Measurements from ENCODE around the gene NPAS4. TPM values are rescaled to one million over a fixed set of nuclear protein-coding genes. Genes with fewer than 3 reads are reported as not detected.

The NPAS4 gene
- total RNA-seq, 4 donors from 2014 or later: 0.27 to 2.6 (median 0.93) TPM; not detected in 1

GRCh38 chr11:66471142-66471541 lies 50.3 kb downstream of the NPAS4 start:
- ATAC-seq: no peak
- TF ChIP-seq POLR2A (IDR thresholded peaks at IDR 0.05): no peak
- TF ChIP-seq, protein P1, sequence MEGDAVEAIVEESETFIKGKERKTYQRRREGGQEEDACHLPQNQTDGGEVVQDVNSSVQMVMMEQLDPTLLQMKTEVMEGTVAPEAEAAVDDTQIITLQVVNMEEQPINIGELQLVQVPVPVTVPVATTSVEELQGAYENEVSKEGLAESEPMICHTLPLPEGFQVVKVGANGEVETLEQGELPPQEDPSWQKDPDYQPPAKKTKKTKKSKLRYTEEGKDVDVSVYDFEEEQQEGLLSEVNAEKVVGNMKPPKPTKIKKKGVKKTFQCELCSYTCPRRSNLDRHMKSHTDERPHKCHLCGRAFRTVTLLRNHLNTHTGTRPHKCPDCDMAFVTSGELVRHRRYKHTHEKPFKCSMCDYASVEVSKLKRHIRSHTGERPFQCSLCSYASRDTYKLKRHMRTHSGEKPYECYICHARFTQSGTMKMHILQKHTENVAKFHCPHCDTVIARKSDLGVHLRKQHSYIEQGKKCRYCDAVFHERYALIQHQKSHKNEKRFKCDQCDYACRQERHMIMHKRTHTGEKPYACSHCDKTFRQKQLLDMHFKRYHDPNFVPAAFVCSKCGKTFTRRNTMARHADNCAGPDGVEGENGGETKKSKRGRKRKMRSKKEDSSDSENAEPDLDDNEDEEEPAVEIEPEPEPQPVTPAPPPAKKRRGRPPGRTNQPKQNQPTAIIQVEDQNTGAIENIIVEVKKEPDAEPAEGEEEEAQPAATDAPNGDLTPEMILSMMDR (IDR thresholded peaks at IDR 0.05): no peak
- TF ChIP-seq POLR2AphosphoS5 (IDR thresholded peaks at IDR 0.05): no peak
- no peak for TF ChIP-seq EP300 (IDR thresholded peaks at IDR 0.05)
- 92% methylated on average over 4 of the region's 16 CpGs; no CpG with 5 or more reads in 1 of the 2 donors for WGBS, 2 donors (ENCODE audit: low coverage in 1 of 2)
- Histone ChIP-seq H3K36me3 (peaks cover 0 to 72% of the 10 kb centered on the region in 2 donors), H3K9me3 (no peaks in the 10 kb centered on the region), H3K4me1 (peaks cover 0 to 22% (median 11%) of the 10 kb centered on the region in 3 donors), H3K27ac (no peak overlapping the region), H3K4me3 (no peak overlapping the region), H3K27me3 (no peaks in the 10 kb centered on the region)

DNA sequence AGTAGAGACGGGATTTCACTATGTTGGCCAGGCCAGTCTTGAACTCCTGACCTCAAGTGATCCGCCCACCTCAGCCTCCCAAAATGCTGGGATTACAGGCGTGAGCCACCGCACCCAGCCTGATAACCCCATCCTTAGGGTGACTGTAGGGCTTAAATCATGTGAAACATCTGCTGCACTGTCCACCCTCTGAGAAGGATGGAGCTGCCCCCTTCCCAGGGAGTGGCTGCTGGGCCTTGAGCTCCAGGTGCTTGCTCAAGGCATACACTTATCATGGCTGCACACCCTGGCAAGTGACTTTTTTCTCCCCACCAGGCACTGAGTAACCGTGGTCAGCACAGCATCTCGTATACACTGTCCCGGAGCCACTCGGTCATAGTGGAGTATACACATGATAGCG lies 51.2 kb downstream of the NPAS4 start:
- H3K4me1 ChIP-seq: peaks cover 0 to 19% (median 10%) of the 10 kb centered on the region in 3 donors
- no peak overlapping the region for H3K4me3 ChIP-seq
- TF ChIP-seq POLR2AphosphoS5 (IDR thresholded peaks at IDR 0.05): no peak
- TF ChIP-seq POLR2A (IDR thresholded peaks at IDR 0.05): no peak
- ATAC-seq: no peak
- H3K9me3 ChIP-seq: no peaks in the 10 kb centered on the region
- no peak overlapping the region for H3K27ac ChIP-seq
- H3K36me3 ChIP-seq: peaks cover 0 to 76% of the 10 kb centered on the region in 2 donors
- H3K27me3 ChIP-seq: no peaks in the 10 kb centered on the region
- WGBS, 2 donors (ENCODE audit: low coverage in 1 of 2): 60 to 100% methylated on average over 1 to 3 of the region's 9 CpGs

- WGBS, 2 donors (ENCODE audit: low coverage in 1 of 2): no CpG with 5 or more reads among the region's 11 CpGs
- no peak for TF ChIP-seq EP300 (IDR thresholded peaks at IDR 0.05)
- TF ChIP-seq, protein P1 (IDR thresholded peaks at IDR 0.05): no peak
- TF ChIP-seq POLR2A (IDR thresholded peaks at IDR 0.05): no peak
- TF ChIP-seq POLR2AphosphoS5 (IDR thresholded peaks at IDR 0.05): no peak
- no peak overlapping the region for H3K4me3 ChIP-seq
- H3K9me3 ChIP-seq: no peaks in the 10 kb centered on the region
- no peak for ATAC-seq
- no peaks in the 10 kb centered on the region for H3K27me3 ChIP-seq
- H3K4me1 ChIP-seq: peaks cover 0 to 8% (median under 1%) of the 10 kb centered on the region in 3 donors
- H3K27ac ChIP-seq: no peak overlapping the region
- H3K36me3 ChIP-seq: peaks cover 0 to 76% of the 10 kb centered on the region in 2 donors
These were observed 52.3 kb downstream of the NPAS4 start for GRCh38 chr11:66473167-66473566.

DNA sequence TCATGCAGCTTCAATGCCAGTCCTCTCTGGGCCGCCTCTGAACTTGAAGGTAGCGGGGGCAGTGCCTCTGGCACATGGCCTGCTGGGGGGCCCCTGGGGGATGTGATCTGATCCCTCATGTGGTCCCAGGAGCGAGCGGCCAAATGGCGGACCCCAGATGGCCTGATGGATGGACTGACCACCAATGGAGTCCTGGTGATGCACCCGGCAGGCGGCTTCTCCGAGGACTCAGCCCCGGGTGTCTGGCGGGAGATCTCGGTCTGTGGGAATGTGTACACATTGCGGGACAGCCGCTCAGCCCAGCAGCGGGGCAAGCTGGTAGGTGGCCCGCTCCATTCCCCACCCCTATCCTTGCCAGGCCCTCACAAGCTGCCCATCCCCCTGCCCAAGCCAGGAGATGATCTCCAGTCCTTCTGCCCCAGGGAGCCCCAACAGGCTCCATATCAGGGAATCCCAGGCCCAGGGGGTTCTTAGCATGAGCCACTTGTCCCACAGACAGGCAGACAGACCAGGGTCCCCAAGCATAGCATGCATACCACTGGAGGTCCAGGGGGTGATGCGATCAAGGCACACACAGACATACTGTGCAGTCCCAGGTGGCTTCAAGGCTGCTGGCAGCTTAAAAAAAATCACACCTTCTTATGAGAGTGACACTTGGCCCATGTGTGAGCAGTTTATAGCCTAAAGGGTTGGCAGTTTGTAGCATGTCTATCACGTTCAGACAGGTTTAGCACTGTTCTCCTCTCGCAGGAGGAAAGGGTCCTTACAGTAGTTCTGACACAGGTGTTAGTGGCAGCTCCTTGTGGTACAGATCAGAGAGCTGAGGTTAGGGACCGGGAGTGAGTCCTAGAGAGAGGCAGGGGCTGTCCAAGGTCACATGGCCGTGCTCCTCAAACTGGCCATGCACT lies 53.0 kb downstream of the NPAS4 start:
- WGBS, 2 donors (ENCODE audit: low coverage in 1 of 2): 86 to 100% methylated on average over 1 to 6 of the region's 20 CpGs
- TF ChIP-seq POLR2A (IDR thresholded peaks at IDR 0.05) (no peak), POLR2AphosphoS5 (IDR thresholded peaks at IDR 0.05) (no peak), EP300 (IDR thresholded peaks at IDR 0.05) (no peak)
- TF ChIP-seq, protein P1 (IDR thresholded peaks at IDR 0.05): no peak
- Histone ChIP-seq H3K27me3 (no peaks in the 10 kb centered on the region), H3K9me3 (no peaks in the 10 kb centered on the region), H3K36me3 (peaks cover 0 to 71% of the 10 kb centered on the region in 2 donors), H3K4me3 (no peak overlapping the region), H3K27ac (no peak overlapping the region), H3K4me1 (peaks cover 0 to 8% (median 0%) of the 10 kb centered on the region in 3 donors)
- no peak for ATAC-seq

DNA sequence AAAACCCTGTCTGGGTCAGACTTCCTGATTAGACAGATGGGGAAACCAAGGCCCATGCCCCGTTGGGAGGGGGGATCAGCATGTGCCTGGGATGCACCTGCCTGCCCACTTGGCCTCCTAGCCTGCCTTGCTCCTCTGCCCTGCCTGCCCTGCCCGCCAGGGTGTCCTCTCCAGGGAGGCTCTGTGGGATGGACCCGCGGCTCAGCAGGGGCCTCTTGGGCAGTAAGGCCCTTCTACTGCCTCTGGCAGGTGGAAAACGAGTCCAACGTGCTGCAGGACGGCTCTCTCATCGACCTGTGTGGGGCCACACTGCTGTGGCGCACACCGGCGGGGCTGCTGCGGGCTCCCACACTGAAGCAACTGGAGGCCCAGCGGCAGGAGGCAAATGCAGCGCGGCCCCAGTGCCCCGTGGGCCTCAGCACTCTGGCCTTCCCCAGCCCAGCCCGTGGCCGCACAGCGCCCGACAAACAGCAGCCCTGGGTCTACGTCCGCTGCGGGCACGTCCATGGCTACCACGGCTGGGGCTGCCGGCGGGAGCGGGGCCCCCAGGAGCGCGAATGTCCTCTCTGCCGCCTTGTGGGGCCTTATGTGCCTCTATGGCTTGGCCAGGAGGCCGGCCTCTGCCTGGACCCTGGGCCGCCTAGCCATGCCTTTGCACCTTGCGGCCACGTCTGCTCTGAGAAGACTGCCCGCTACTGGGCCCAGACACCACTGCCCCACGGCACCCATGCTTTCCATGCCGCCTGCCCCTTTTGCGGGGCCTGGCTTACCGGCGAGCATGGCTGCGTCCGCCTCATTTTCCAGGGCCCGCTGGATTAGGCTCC lies 54.7 kb downstream of the NPAS4 start:
- H3K4me3 ChIP-seq: no peak overlapping the region
- H3K27me3 ChIP-seq: no peaks in the 10 kb centered on the region
- H3K36me3 ChIP-seq: peaks cover 0 to 59% of the 10 kb centered on the region in 2 donors
- peaks cover 0 to 16% (median 2%) of the 10 kb centered on the region in 3 donors for H3K4me1 ChIP-seq
- WGBS, 2 donors (ENCODE audit: low coverage in 1 of 2): 80% methylated on average over 2 of the region's 44 CpGs; no CpG with 5 or more reads in 1 of the 2 donors
- ATAC-seq: no peak
- TF ChIP-seq EP300 (IDR thresholded peaks at IDR 0.05) (no peak), POLR2A (IDR thresholded peaks at IDR 0.05) (peak in 1 of 2 donors; percentile 8), POLR2AphosphoS5 (IDR thresholded peaks at IDR 0.05) (no peak)
- TF ChIP-seq, protein P1 (IDR thresholded peaks at IDR 0.05): no peak
- H3K9me3 ChIP-seq: no peaks in the 10 kb centered on the region
- H3K27ac ChIP-seq: no peak overlapping the region

Data from gastroesophageal sphincter (tissue), 4 donors.